Stimulated activated CD8-positive, alpha-beta memory T cell treated with anti-CD3 and anti-CD28 coated beads, Interleukin-15, amount 100 ng/mL, for 24 hours (primary cell): ENCODE measurements around the gene PTPRF.
"Not testable (repeated sequence)": the region's sequence is repeated elsewhere in the genome, so short reads cannot be mapped to it uniquely, and the experiment has no call there.

Experiments used
- DNase-seq: peaks from one replicate; pipeline ENCODE4 v3.0.0-alpha.2; 2020; ENCODE audit warnings: low read depth

The PTPRF gene

GRCh38 chr1:43634721-43635120, 104.0 kb downstream of the PTPRF start:
- DNase-seq, result no peak

GRCh38 chr1:43636006-43636641, 105.4 kb downstream of the PTPRF start:
- no peak for DNase-seq

GRCh38 chr1:43637267-43637666, 106.6 kb downstream of the PTPRF start:
- no peak for DNase-seq

GRCh38 chr1:43638381-43638780, 107.7 kb downstream of the PTPRF start:
- not testable (repeated sequence) for DNase-seq

GRCh38 chr1:43639976-43640794, 109.5 kb downstream of the PTPRF start:
- DNase-seq, result no peak

- DNase-seq, result no peak
Measured at GRCh38 chr1:43644558-43644957, 113.9 kb downstream of the PTPRF start.

- no peak for DNase-seq
Measured at GRCh38 chr1:43645461-43645860, 114.8 kb downstream of the PTPRF start.

- DNase-seq, result not testable (repeated sequence)
Measured at GRCh38 chr1:43647331-43647730, 116.6 kb downstream of the PTPRF start.

GRCh38 chr1:43648221-43648847, 117.7 kb downstream of the PTPRF start:
- DNase-seq, result no peak

GRCh38 chr1:43648876-43649477, 118.3 kb downstream of the PTPRF start:
- DNase-seq, result no peak

- peak; percentile 60 for DNase-seq
Measured at GRCh38 chr1:43650310-43651085, 119.8 kb downstream of the PTPRF start.

GRCh38 chr1:43651188-43651587, 120.5 kb downstream of the PTPRF start:
- DNase-seq, result no peak

GRCh38 chr1:43651902-43652301, 121.2 kb downstream of the PTPRF start:
- DNase-seq, result no peak

- no peak for DNase-seq
Measured at GRCh38 chr1:43653339-43653738, 122.7 kb downstream of the PTPRF start.

- DNase-seq, result no peak
Measured at GRCh38 chr1:43653893-43654292, 123.2 kb downstream of the PTPRF start.

GRCh38 chr1:43655953-43656352, 125.3 kb downstream of the PTPRF start:
- DNase-seq, result no peak

GRCh38 chr1:43659212-43660166, 128.8 kb downstream of the PTPRF start:
- no peak for DNase-seq

- DNase-seq, result no peak
Measured at GRCh38 chr1:43660355-43660754, 129.7 kb downstream of the PTPRF start.

GRCh38 chr1:43664369-43664768, 133.7 kb downstream of the PTPRF start:
- DNase-seq, result no peak

GRCh38 chr1:43666608-43667007, 135.9 kb downstream of the PTPRF start:
- DNase-seq, result no peak

- no peak for DNase-seq
Measured at GRCh38 chr1:43668956-43669355, 138.3 kb downstream of the PTPRF start.
